ENCODE results near the gene LTBP1. TPM values are rescaled to one million over a fixed set of nuclear protein-coding genes. Genes with fewer than 3 reads are reported as not detected.

Gene LTBP1
- total and polyA plus RNA-seq, 2 experiments from 2014 or later = 15.7 to 49.8 TPM

DNA sequence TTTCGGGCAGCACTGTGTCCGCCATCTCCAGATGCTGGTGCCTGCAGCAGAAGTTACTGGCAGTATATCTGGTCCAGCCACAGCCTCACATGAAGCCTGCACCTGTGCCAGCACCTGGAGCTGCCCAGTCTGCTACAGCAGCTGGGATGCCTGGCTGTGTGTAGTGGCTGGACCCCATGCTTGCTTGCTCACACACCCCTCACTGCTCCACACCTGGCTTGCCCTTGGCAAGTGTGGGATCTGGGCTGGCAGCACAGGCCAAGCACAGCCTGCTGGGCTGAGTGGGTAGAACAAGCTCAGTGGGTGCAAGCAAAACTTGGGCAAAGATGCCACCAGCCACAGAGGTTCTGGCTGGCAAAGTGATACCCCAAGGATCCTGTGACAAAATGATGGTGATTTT is 320.3 kb downstream of the LTBP1 start:
- no peaks in the 10 kb centered on the region for H4K20me1 ChIP-seq (replicated peaks; ENCODE audit: insufficient read depth)
- no peaks in the 10 kb centered on the region for H3K79me2 ChIP-seq (replicated peaks; ENCODE audit: insufficient read depth)
- Mint-ChIP-seq H3K9me3 (peaks cover 25% of the 10 kb centered on the region), H3K27me3 (ENCODE audit: insufficient read depth, low read depth, poor library complexity) (no peaks in the 10 kb centered on the region), H3K4me3 (no peak overlapping the region), H3K36me3 (ENCODE audit: low read depth) (peaks cover 37% of the 10 kb centered on the region), H3K27ac (no peak overlapping the region), H3K4me1 (no peaks in the 10 kb centered on the region)
- no peaks in the 10 kb centered on the region for H3K27me3 ChIP-seq (ENCODE audit: insufficient read depth)
- H3K9me2 ChIP-seq (ENCODE audit: insufficient read depth) = no peaks in the 10 kb centered on the region
- no peak overlapping the region for H2AFZ ChIP-seq
- H3F3A ChIP-seq (replicated peaks; ENCODE audit: low read depth) = no peaks in the 10 kb centered on the region
- H3K4me2 ChIP-seq = no peak overlapping the region
- no peak overlapping the region for H3K27ac ChIP-seq (ENCODE audit: low read depth)
- H3K4me3 ChIP-seq = no peak overlapping the region
- 0 out of 2 replicates have a peak, but pooled peaks cover 6% of the 10 kb centered on the region for H3K36me3 ChIP-seq (ENCODE audit: insufficient read depth)
- no peak for DNase-seq (ENCODE audit: low spot score)
- no peak for ATAC-seq
- TF ChIP-seq, protein P1, sequence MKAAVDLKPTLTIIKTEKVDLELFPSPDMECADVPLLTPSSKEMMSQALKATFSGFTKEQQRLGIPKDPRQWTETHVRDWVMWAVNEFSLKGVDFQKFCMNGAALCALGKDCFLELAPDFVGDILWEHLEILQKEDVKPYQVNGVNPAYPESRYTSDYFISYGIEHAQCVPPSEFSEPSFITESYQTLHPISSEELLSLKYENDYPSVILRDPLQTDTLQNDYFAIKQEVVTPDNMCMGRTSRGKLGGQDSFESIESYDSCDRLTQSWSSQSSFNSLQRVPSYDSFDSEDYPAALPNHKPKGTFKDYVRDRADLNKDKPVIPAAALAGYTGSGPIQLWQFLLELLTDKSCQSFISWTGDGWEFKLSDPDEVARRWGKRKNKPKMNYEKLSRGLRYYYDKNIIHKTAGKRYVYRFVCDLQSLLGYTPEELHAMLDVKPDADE (IDR thresholded peaks at IDR 0.05) = no peak
- TF ChIP-seq EZH2phosphoT487 (IDR thresholded peaks at IDR 0.05; ENCODE audit: unreplicated experiment) (no peak), POLR2AphosphoS5 (IDR thresholded peaks at IDR 0.05; ENCODE audit: low read depth) (no peak), CREB1 (CRISPR knock-in tag; IDR thresholded peaks at IDR 0.05; ENCODE audit: low read depth) (no peak), STAT1 (IDR thresholded peaks at IDR 0.05; ENCODE audit: unreplicated experiment) (no peak), NANOG (IDR thresholded peaks at IDR 0.05; ENCODE audit: borderline replicate concordance) (no peak), EZH2 (IDR thresholded peaks at IDR 0.05; ENCODE audit: low read depth, unreplicated experiment) (no peak)
- H3K4me1 ChIP-seq (ENCODE audit: insufficient read depth) = no peaks in the 10 kb centered on the region

DNA sequence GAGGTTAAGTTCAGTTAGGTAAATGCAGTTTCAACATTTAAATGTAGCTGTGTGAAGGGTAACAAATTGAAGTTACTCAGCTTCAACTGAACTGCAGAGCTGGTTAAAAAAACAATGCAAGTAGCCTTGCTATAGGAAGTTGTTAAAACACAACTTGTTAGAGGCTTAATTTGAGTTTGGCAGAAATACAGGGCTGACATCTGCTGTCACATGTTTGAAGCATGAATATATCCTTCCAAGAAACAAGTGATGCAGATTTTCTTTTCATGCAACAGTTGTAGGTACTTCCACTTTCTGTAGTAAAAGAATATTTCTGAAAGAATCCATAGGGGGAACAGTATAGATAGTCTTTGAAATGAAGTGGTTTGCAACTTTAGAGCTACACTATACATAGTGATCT is 321.0 kb downstream of the LTBP1 start:
- no peak overlapping the region for H3K4me3 Mint-ChIP-seq
- Histone ChIP-seq H3K4me2 (no peak overlapping the region), H3K36me3 (ENCODE audit: insufficient read depth) (0 out of 2 replicates have a peak, but pooled peaks cover 6% of the 10 kb centered on the region), H3K4me3 (no peak overlapping the region), H3K79me2 (replicated peaks; ENCODE audit: insufficient read depth) (no peaks in the 10 kb centered on the region), H3K9me2 (ENCODE audit: insufficient read depth) (no peaks in the 10 kb centered on the region), H3K27ac (ENCODE audit: low read depth) (no peak overlapping the region), H3K27me3 (ENCODE audit: insufficient read depth) (no peaks in the 10 kb centered on the region), H4K20me1 (replicated peaks; ENCODE audit: insufficient read depth) (no peaks in the 10 kb centered on the region), H3K4me1 (ENCODE audit: insufficient read depth) (no peaks in the 10 kb centered on the region), H2AFZ (no peak overlapping the region), H3F3A (replicated peaks; ENCODE audit: low read depth) (no peaks in the 10 kb centered on the region)
- H3K9me3 Mint-ChIP-seq = peaks cover 25% of the 10 kb centered on the region
- no peak for DNase-seq (ENCODE audit: low spot score)
- no peak overlapping the region for H3K27ac Mint-ChIP-seq
- no peaks in the 10 kb centered on the region for H3K4me1 Mint-ChIP-seq
- H3K27me3 Mint-ChIP-seq (ENCODE audit: insufficient read depth, low read depth, poor library complexity) = no peaks in the 10 kb centered on the region
- H3K36me3 Mint-ChIP-seq (ENCODE audit: low read depth) = peaks cover 37% of the 10 kb centered on the region
- no peak for ATAC-seq
- TF ChIP-seq STAT1 (IDR thresholded peaks at IDR 0.05; ENCODE audit: unreplicated experiment) = no peak
- no peak for TF ChIP-seq ZNF114 (CRISPR knock-in tag; IDR thresholded peaks at IDR 0.05)
- TF ChIP-seq POLR2AphosphoS5 (IDR thresholded peaks at IDR 0.05; ENCODE audit: low read depth) = no peak
- TF ChIP-seq EZH2 (IDR thresholded peaks at IDR 0.05; ENCODE audit: low read depth, unreplicated experiment) = no peak
- TF ChIP-seq, protein P2, sequence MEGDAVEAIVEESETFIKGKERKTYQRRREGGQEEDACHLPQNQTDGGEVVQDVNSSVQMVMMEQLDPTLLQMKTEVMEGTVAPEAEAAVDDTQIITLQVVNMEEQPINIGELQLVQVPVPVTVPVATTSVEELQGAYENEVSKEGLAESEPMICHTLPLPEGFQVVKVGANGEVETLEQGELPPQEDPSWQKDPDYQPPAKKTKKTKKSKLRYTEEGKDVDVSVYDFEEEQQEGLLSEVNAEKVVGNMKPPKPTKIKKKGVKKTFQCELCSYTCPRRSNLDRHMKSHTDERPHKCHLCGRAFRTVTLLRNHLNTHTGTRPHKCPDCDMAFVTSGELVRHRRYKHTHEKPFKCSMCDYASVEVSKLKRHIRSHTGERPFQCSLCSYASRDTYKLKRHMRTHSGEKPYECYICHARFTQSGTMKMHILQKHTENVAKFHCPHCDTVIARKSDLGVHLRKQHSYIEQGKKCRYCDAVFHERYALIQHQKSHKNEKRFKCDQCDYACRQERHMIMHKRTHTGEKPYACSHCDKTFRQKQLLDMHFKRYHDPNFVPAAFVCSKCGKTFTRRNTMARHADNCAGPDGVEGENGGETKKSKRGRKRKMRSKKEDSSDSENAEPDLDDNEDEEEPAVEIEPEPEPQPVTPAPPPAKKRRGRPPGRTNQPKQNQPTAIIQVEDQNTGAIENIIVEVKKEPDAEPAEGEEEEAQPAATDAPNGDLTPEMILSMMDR (conservative IDR thresholded peaks at IDR 0.05; ENCODE audit: low read depth in 2 of 2) = no peak
- TF ChIP-seq, protein P3, sequence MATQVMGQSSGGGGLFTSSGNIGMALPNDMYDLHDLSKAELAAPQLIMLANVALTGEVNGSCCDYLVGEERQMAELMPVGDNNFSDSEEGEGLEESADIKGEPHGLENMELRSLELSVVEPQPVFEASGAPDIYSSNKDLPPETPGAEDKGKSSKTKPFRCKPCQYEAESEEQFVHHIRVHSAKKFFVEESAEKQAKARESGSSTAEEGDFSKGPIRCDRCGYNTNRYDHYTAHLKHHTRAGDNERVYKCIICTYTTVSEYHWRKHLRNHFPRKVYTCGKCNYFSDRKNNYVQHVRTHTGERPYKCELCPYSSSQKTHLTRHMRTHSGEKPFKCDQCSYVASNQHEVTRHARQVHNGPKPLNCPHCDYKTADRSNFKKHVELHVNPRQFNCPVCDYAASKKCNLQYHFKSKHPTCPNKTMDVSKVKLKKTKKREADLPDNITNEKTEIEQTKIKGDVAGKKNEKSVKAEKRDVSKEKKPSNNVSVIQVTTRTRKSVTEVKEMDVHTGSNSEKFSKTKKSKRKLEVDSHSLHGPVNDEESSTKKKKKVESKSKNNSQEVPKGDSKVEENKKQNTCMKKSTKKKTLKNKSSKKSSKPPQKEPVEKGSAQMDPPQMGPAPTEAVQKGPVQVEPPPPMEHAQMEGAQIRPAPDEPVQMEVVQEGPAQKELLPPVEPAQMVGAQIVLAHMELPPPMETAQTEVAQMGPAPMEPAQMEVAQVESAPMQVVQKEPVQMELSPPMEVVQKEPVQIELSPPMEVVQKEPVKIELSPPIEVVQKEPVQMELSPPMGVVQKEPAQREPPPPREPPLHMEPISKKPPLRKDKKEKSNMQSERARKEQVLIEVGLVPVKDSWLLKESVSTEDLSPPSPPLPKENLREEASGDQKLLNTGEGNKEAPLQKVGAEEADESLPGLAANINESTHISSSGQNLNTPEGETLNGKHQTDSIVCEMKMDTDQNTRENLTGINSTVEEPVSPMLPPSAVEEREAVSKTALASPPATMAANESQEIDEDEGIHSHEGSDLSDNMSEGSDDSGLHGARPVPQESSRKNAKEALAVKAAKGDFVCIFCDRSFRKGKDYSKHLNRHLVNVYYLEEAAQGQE (IDR thresholded peaks at IDR 0.05; ENCODE audit: unreplicated experiment) = no peak

Measured in GM23338 (cell line).